GM15510 (cell line): ENCODE data around the gene SMARCD3.

Experiments
- POLR2A ChIP-seq: IDR thresholded peaks from 3 replicates; pipeline ENCODE4 v1.6.1; 2011; ENCODE audit warnings: borderline replicate concordance; ENCODE audit not compliant: insufficient read length; ENCODE audit errors: extremely low read depth

SMARCD3 gene

DNA sequence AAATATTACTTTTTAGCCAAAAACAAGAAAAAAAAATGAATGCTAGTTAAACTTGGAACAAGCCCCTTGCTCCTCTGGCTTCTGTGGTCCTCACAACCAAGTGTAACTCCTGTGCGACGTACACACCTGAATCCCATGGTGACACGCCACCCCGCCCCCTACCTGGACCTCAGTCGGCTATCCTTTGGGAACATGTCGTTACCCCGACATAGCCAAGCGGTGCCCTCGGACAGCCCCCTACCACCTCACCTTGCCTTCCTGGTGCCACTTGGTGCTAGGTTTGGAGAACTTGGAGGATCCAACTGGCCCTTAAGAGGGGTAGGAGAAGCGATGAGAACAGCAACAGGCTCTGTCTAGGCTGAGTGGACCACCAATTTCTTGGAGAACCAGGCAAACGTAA is 12.0 kb upstream of the SMARCD3 start:
- no peak for TF ChIP-seq POLR2A

DNA sequence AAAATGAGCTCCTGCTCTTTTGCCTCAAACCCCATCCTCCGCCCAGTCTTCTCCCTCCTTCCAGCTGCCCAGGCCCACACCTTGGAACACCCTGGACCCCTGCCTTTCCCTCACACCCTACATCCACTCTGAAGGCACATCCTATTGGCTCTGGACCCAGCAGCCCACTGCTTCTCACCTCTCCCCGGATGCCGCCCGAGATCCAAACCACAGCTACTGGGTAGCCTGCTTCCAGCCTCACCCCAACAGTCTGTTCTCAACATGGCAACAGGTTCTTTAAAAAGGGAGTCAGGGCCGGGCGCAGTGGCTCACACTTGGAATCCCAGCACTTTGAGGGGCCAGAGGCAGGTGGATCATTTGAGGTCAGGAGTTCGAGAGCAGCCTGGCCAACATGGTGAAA is 9.5 kb upstream of the SMARCD3 start:
- TF ChIP-seq POLR2A, result no peak

DNA sequence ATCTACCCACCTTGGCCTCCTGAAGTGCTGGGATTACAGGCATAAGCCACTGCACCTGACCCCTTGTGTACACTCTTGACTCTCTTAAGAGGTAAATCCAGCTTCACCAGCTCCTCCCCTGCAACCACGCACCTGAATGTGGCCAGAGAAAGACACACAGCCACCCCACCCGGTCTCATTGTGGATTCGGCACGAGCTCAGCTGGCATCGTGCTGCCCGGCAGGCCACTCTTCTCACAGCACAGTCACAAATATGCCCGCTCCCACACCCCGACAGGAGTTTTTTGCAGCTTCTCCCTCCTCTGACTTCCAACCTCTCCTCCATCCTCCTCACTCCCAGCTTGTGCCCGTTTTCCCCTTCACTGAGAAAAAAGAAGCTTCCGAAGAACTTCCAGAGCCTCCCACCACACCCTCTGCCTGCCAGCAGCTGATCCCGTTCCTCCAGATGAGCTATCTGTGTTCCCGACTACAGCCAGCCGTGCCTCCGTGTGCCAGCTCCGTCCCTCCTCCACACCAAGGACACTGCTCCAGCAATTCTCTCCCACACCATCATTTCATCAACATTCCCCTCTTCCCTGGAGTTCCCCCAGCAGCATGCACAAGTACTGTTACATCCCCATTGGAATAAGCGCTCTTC is 8.0 kb upstream of the SMARCD3 start:
- no peak for TF ChIP-seq POLR2A

DNA sequence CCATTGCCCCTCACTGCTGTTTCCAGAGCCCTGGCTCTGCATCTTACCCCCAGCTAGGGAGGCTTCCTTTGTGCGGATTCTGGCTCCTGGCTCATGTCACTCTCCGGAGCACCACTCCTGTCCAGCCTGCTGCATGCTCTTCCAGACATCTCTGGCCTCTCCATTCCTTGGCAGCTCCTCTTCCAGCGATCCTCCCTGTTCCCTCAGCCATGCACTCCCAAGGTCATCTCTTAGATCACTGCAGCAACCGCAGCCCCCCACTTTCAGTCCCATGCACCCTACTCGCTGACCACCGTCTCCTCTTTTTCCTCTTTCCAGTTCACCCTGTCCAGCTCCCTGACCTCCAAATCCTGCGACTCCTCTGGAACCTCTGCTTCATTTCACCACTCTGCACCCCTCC is 6.9 kb upstream of the SMARCD3 start:
- TF ChIP-seq POLR2A, result no peak

DNA sequence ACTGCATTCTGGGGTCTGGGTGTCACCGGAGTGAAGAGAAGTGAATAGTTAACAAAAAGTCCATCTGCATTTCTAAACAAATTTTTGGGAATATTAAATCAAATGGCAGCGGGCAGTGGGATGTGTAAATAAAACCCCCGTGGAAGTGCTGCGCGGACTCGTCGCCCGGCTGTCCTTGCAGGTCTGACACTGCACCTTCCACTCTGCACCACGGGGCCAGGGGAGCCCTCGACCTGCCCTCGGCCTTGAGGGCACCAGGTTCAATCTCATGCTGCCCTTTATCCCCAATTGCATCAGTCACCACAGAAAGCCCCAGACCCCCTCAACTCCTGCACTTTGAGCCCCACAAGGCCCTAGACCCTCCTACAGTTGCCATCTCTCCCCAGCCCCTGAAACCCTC is 6.4 kb upstream of the SMARCD3 start:
- TF ChIP-seq POLR2A, result no peak

DNA sequence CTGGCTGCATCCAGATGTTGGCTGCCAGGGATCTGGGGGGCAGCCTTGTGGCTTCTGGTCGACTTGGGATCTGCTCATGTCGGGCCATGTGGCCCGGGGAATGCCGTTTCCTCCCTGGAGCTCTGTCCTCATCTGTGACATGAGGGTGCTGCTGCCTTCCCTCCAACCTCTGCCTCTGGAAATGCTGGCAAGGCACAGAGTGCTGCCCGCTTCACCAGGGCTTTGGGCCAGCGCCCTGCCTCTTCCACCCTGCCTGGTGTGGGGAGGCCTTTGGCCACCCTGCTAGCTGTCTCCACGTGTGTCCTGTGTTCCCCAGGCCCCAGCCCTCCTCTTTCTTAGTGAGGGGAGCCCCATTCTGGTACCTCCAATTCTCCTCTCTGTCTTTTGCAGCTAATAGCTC is 5.8 kb upstream of the SMARCD3 start:
- TF ChIP-seq POLR2A, result no peak

DNA sequence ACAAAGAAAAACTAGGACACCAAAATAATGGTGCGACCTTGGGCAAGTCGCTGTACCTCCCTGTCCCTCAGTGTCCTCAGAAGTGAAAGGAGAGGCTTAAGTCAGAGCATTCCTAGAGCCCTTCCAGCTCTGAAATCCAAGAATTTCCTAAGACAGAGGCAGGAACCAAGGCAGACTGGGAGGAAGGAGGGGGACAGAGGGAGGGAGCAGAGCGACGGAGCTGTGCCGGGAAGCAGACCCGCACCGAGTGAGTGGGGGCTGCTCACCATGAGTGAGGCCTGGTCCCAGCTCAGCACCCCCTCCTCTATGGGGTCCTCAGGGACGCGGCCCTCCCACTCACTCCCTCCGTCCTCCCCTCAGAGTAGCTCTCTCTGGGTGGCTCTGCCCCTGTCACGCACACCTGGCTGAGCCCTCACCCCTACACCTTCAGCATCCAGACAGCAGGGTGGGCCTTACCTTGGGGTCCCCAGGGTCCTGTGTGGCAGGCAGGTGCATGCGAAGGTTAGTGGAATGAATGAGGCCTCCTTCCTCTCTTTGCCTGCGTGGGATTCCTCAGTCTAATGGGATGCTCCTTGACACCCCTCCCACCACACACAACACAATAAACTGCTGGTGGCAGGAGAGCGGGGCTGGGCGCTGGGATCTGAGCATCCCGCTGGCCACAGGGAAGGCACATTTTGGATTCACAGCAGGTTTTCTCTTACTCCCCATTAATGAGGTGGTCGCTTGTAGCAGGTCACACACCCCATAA is 4.6 kb upstream of the SMARCD3 start:
- TF ChIP-seq POLR2A, result no peak

DNA sequence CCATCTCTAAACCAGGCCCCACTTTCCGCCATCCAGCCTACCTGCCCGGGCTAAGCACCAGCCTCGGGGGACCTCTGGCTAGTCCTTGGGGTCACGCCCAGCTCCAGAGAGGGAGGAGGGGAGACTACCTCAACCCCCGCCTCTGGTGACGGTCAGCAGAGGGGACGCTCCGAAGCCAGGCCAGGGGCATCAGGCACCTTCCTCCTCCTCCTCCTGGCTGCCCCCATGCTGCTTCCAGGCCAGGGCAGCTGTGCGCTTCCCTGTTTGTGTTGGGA is 4.0 kb upstream of the SMARCD3 start:
- no peak for TF ChIP-seq POLR2A

DNA sequence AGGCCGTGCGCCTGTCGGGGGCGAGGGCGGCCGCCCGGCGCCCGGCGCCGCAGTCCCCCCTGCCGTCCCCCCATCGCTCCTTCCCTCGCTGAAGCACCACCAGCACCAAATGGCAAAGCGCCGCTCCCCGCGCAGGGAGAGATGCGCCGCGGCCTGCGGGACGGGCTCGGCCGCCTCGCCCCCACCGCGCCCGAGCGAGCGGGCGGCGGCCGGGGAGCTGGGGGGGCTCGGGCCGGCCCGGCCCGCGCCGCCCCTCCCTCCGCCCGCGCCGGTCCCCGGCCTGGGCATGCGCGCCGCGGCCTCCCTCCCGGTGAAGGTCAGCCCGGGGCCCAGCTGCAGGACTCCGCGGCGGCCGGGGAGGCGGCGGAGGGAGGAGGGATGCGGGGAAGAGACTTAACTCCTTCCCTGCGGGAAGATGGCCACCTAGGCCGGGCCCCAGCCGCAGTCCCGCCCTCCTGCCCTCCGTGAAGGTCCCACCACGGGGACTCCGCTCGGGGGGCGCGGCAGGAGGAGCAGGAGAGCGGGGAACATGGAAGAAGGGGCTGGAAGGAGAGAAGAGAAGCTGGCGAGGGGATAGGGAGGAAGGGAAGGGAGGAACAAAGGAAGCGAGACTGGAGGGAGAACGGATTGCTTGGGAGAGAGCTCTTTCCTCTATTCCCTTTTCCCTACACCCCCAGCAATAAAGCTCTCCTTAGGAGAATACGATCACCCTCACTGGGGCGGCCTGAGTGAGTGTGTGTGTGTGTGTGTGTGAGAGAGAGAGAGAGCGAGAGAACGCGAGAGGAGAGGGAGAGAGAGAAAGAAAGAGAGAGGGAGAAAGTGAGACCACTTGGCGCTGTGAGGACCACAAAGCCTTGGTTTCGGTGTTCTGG is 3.4 kb upstream of the SMARCD3 start:
- TF ChIP-seq POLR2A, result no peak

DNA sequence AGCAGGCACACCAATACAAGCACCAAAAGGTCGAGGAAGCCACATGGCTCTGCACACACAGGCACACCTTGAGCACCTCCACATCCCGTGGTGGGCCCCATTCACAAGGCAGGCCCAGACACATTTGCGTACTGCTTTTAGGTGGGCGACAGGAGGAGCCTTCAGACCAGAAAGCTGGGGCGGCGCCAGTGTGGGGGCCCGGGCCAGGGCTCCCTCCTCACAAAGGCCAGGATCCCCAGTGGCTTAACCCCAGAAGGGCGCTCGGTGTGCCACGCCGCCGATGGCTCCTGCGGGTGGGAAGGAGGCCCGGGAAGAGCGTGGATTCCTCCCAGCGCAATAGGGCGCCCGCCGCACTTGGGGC is 2.8 kb upstream of the SMARCD3 start:
- no peak for TF ChIP-seq POLR2A

DNA sequence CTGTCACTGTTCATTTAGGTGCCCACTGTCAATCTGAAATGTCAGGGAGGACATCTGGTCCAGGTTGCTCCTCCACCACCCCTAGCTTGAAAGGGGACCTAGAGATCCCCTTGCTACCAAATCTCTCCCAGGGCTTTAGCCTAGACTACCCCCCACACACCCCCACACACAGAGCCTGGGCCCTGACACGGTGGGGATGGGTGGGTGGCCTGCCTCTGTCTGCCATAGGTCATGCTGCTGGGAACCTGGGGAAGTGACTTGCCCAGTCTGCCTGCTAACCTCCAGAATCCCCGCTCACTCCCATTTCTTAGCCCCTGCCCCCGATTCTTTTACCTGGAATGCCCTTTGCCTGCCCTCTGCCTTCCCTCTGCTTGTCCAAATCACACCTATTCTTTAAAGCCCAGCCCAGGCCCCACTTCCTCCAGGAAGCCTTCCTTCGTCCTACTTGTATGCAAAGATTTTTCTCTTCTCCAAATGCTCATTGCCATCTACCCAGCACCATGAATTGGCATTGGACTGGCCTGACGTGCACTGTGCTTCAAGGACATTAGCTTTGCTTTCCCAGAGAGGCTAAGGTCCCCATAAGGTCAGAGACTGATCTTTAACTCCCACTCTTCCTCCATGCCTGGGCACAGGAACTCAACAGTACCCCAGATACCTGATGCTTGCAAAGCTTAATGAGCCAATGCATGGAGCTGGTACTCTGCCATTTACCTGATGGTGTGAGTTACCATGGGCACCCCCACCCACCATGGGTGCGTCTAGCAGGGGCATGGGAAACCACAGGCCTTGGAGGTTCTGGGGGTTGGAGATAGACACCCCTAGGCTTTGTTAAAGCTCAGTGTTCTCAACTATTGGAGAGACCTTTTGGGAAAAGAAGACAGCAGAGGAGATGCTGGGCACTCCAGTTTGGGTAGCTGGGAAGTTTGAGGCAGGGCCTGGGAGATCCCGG is 2.0 kb upstream of the SMARCD3 start:
- TF ChIP-seq POLR2A, result no peak

DNA sequence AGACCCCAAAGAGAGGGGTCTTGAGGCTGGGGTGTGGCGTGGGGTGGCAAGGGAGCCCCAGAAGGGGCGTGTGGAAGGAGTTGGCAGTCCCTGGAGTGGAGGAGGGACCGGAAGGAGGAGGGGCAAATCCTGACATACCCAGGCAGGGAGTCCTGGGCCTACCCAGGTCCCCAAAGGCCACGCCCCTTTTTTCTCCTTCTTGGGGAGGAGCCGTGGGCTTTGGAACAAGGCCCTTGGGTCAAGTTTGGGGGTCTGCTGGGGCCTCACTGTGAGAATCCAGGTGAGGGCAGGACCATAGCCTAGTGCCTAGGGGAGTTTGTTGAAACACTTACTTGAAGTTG is 1.2 kb upstream of the SMARCD3 start:
- no peak for TF ChIP-seq POLR2A

DNA sequence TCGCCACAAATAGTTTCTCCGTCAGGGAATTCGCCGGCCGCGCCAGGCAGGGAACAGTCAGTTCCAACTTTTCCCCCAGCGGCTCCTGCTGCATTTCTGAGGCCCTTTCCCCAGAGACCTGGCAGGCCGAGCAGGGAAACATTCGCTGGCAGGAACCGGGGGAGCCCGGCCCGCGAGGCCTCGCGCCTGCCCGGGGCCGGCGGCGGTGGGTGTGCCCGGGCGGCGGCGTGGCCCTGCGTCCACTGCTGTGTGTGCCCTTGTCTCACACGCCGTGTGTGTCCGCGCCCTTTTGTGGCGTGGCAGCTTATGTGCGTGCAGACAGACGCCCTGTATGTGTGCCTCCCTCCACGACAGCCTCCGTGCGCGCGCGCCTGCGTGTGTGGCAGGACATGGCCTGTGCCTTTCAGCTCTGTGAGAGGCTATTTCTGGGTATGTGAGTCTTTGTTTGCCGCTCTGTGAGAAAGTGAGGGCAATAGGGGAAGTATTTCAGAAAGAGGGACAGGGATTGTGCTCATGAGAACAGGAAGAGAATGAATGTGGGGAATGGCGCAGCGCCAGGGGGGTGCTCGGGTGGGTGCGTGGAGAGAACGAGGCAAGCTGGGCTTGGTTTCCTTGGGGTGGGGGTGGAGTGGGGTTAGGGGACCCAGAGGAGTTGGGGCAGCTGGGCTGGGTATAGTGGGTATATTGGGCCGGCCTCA is 689 bp upstream of the SMARCD3 start:
- no peak for TF ChIP-seq POLR2A

DNA sequence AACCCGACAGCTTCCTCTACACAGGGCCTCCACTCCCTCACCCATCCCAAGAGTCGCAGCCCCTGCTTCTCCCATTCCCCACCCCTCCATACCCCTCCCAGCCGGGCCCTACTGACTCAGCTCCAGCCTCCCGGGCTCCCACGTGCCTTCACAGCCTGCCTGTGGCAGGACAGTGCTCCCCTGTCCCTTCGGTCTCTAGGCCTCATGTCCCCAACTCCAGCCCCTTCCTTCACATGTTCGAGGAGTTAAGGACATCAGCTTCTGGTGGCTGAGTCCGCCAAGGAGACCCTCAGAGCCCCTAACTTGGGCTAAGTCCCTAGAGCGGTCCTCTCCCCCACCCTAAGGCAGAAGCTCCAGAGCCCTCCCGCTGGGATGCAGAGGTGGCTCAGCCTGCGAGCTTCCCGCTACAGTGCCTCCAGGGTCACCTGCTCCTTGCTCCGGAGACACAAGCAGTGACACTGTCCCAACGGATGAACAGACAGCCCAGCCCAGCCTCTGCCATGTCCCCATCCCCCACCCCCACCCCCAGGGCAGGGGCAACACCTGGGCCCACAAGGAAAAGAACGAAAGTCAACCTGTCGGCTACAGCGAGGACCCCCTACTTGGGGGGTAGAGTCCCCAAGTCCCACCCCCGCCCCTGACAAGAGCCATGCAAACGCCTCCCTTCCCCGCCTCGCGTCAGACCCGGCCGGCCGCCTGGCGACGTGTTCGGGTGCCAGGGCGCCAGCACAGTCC is 716 bp downstream of the SMARCD3 start:
- TF ChIP-seq POLR2A, result no peak

DNA sequence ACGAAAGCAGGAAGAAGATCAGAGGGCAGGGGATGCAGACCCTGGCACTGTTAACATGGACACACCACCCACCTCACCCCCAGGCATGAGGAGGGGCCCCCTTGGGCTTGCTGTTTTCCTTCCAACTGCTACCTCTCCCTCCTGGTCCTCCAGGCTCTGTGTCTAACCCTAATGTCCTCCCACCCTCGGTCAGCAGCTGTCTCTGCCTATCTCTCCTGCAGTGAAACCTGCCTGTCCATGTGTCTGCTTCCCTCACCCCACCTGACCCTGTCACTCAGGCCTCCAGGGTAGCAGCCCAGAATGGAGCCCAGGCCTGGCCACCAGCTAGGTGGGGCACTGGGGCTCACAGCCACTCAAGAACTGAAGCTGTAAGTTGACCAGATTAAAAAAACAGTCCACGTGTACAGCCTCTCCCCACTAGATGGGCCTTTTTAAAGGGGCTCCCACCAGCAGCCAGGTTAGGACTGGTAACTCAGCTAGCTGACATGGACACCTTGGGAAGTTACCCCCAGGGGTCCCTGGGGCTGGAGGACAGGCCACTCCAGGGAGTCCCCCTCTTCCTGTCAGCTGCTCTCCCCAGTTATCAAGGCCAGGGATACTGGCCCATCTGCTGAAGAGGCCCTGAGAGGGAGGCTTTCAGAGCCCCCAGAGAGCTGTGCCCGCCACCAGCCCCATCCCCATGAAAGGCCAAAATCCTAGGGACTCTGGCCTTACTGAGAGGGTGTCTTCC is 1.5 kb downstream of the SMARCD3 start:
- TF ChIP-seq POLR2A, result no peak
